ENCODE data around the gene IGF2BP3. TPM values are rescaled to one million over a fixed set of nuclear protein-coding genes. Genes with fewer than 3 reads are reported as not detected.

IGF2BP3 gene
- total RNA-seq, 2 experiments from 2014 or later, result 0.64 to 1.1 TPM

DNA sequence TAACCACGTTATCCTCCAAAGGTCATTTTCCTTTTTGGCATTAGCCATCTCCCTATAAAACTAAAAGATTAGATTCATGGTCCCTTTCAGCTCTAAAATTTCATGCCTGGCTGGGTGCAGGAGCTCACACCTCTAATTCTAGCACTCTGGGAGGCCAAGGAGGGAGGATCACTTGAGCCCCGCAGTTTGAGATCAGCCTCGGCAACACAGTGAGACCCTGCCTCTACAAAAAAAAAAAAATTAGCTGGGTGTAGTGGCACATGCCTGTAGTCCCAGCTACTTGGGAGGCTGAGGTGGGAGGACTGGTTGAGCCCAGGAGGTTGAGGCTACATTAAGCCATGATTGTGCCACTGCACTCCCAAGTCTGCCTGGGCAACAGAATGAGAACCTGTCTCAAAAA is 114.1 kb downstream of the IGF2BP3 start:
- H3K4me1 Mint-ChIP-seq, result peaks cover 24% of the 10 kb centered on the region
- no peaks in the 10 kb centered on the region for H3K36me3 Mint-ChIP-seq (ENCODE audit: low read depth)
- H3K9me3 Mint-ChIP-seq (ENCODE audit: low read depth), result no peaks in the 10 kb centered on the region
- H3K4me3 Mint-ChIP-seq, result no peak overlapping the region
- CTCF ChIA-PET, result interaction anchor here (1.0 to 1.6 kb wide), 2 partner anchors 11 to 83 kb away, joined by 4 to 8 read pairs; no protein-coding TSS in a partner anchor
- intact Hi-C loops (cut with DNase I, micrococcal nuclease), result loop anchor here (1.0 to 5.0 kb wide), 10 partner anchors 9 to 241 kb away; partner anchors contain the start of genes TRA2A (in 2 of the 2), CCDC126 (in 1 of the 2) and IGF2BP3 (in 1 of the 2)
- no peak overlapping the region for H3K27ac Mint-ChIP-seq
- POLR2A ChIA-PET, result interaction anchor here (0.6 kb wide), 1 partner anchor 49 kb away, joined by 3 read pairs; no protein-coding TSS in a partner anchor
- ATAC-seq (no peak), DNase-seq (no peak)
- H3K27me3 Mint-ChIP-seq, result peaks cover 11% of the 10 kb centered on the region

DNA sequence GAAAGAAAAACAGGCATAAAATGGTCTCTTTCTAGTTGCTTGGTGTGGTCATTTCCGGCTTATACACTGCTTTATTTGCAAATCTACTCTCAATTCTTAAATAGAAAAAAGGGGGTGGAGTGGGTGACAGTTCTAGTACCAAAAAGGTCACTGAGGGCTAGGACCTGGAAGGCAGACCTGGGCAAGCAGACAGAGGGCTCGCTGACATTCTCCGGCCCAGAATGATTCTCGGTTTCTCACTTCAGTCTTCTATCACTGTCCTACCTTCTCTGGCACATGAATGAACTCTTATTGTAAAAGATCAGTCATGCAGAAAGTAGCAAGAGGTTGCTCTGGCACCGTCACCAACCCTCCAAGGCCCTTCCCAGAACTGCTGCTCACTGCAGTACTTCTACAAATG is 117.1 kb downstream of the IGF2BP3 start:
- no peak for DNase-seq
- Mint-ChIP-seq H3K36me3 (ENCODE audit: low read depth) (no peaks in the 10 kb centered on the region), H3K9me3 (ENCODE audit: low read depth) (no peaks in the 10 kb centered on the region), H3K27ac (no peak overlapping the region), H3K27me3 (peaks cover 9% of the 10 kb centered on the region), H3K4me3 (no peak overlapping the region), H3K4me1 (peaks cover 24% of the 10 kb centered on the region)
- POLR2A ChIA-PET, result no interaction called here
- no peak for ATAC-seq
- intact Hi-C loops (cut with DNase I, micrococcal nuclease), result no loop called here
- CTCF ChIA-PET, result interaction anchor here (0.7 kb wide), 1 partner anchor 17 kb away, joined by 3 read pairs; no protein-coding TSS in a partner anchor

DNA sequence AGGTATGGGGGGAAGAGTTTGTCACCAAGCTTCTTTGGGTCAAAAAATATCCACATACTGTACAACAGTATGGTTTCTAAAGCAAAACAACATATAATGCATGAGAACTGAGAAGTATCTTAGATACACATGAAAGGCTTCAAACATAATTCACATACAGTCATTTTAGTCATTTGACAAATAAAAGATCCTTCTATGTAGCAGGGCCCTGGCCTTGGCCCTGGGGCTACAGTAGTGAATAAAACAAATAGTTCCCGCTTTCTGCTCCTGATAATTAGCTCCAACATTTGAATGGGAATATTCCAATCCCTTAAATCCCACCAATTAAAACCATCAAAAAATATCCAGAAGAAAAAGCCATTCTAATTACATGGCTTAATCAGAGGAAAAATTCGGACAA is 119.8 kb downstream of the IGF2BP3 start:
- no peaks in the 10 kb centered on the region for H3K9me3 Mint-ChIP-seq (ENCODE audit: low read depth)
- H3K27ac Mint-ChIP-seq, result no peak overlapping the region
- intact Hi-C loops (cut with DNase I, micrococcal nuclease), result no loop called here
- DNase-seq, result no peak
- H3K4me1 Mint-ChIP-seq, result peaks cover 30% of the 10 kb centered on the region
- no peaks in the 10 kb centered on the region for H3K36me3 Mint-ChIP-seq (ENCODE audit: low read depth)
- no peak overlapping the region for H3K4me3 Mint-ChIP-seq
- ATAC-seq, result no peak
- H3K27me3 Mint-ChIP-seq, result peaks cover 5% of the 10 kb centered on the region
- CTCF ChIA-PET, result interaction anchor here (0.6 to 3.6 kb wide), 7 partner anchors 8 to 107 kb away, joined by 3 to 16 read pairs (median 4); no protein-coding TSS in a partner anchor
- POLR2A ChIA-PET, result no interaction called here

DNA sequence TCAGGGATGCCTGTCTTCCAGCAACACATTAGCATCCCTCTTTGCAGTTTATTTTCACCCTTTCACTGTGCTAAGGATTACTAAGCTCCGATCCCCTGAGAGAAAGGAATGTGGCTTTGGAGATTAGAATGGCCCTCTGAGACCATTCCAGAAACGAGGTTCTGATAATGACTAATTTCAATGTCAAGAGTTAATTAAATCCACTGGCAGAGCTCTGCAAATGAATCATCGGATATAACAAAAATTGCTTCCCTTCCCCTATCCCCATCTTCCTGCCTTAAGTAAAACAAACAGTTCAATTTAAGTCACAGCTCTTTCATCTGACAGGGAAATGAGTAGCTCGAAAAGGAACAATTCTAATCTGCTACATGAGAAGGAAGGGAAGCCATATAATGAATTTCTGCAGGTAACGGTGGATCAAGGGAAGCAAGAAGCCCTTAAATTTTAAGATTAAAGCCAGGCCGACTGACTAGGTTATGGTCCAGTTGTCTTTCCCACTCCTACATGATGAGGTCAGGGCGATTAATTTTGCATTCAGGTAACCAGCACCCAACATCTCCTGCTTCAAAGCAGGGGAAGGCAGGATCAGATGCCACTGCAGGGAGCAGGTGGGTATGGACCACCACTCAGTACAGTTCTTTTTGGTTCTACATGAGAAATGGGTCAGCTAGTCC is 120.7 kb downstream of the IGF2BP3 start:
- intact Hi-C loops (cut with DNase I, micrococcal nuclease), result no loop called here
- CTCF ChIA-PET, result interaction anchor here (0.6 to 3.6 kb wide), 6 partner anchors 9 to 114 kb away, joined by 3 to 16 read pairs (median 4); no protein-coding TSS in a partner anchor

GRCh38 chr7:23347682-23348180 is 122.6 kb downstream of the IGF2BP3 start:
- H3K4me1 Mint-ChIP-seq, result peaks cover 33% of the 10 kb centered on the region
- ChIA-PET CTCF (interaction anchor here (0.5 to 2.5 kb wide), 10 partner anchors 10 to 197 kb away, joined by 3 to 9 read pairs (median 4); partner anchors contain the start of gene MALSU1), POLR2A (no interaction called here)
- intact Hi-C loops (cut with DNase I, micrococcal nuclease), result loop anchor here (1.0 kb wide), 3 partner anchors 9 to 74 kb away; partner anchors contain the start of gene MALSU1 (in 1 of the 2)
- H3K4me3 Mint-ChIP-seq, result no peak overlapping the region
- H3K27ac Mint-ChIP-seq, result peak overlapping the region; percentile 15
- no peaks in the 10 kb centered on the region for H3K9me3 Mint-ChIP-seq (ENCODE audit: low read depth)
- ATAC-seq, result peak; percentile 76
- H3K27me3 Mint-ChIP-seq, result peaks cover 4% of the 10 kb centered on the region
- peak; percentile 20 for DNase-seq
- no peaks in the 10 kb centered on the region for H3K36me3 Mint-ChIP-seq (ENCODE audit: low read depth)

More for the DNA sequence above, 120.7 kb downstream of the IGF2BP3 start:
- DNase-seq (no peak), ATAC-seq (no peak)
- POLR2A ChIA-PET, result no interaction called here
- H3K4me1 Mint-ChIP-seq, result peaks cover 33% of the 10 kb centered on the region
- no peak overlapping the region for H3K27ac Mint-ChIP-seq
- peaks cover 4% of the 10 kb centered on the region for H3K27me3 Mint-ChIP-seq
- no peaks in the 10 kb centered on the region for H3K9me3 Mint-ChIP-seq (ENCODE audit: low read depth)
- H3K4me3 Mint-ChIP-seq, result no peak overlapping the region
- no peaks in the 10 kb centered on the region for H3K36me3 Mint-ChIP-seq (ENCODE audit: low read depth)

- DNase-seq (no peak), ATAC-seq (no peak)
- ChIA-PET CTCF (interaction anchor here (0.5 to 2.5 kb wide), 11 partner anchors 10 to 198 kb away, joined by 3 to 9 read pairs (median 4); partner anchors contain the start of gene MALSU1), POLR2A (no interaction called here)
- peak overlapping the region; percentile 62 for H3K4me3 Mint-ChIP-seq
- H3K4me1 Mint-ChIP-seq, result peaks cover 33% of the 10 kb centered on the region
- H3K27ac Mint-ChIP-seq, result peak overlapping the region; percentile 63
- H3K27me3 Mint-ChIP-seq, result peaks cover 4% of the 10 kb centered on the region
- H3K36me3 Mint-ChIP-seq (ENCODE audit: low read depth), result no peaks in the 10 kb centered on the region
- intact Hi-C loops (cut with DNase I, micrococcal nuclease), result loop anchor here (1.0 kb wide), 3 partner anchors 9 to 74 kb away; partner anchors contain the start of gene MALSU1 (in 1 of the 2)
- no peaks in the 10 kb centered on the region for H3K9me3 Mint-ChIP-seq (ENCODE audit: low read depth)
Observed at GRCh38 chr7:23347033-23347681, 123.1 kb downstream of the IGF2BP3 start.

DNA sequence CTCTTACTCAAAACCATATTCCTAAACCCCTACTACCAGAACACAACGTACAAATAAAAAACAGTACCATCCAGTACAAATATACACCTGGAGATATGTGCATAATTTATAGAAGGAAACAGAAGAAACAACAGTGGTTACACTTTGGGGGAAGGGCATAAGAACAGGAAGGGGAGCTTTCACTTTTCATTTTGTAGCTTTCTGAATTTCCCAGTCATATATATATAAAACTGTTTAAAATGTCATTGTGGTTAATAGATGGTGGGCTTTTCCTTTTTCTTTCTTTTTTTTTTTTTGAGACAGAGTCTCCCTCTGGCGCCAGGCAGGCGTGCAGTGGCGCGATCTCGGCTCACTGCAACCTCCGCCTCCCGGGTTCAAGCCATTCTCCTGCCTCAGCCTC is 124.0 kb downstream of the IGF2BP3 start:
- peak overlapping the region; percentile 78 for H3K27ac Mint-ChIP-seq
- no peaks in the 10 kb centered on the region for H3K9me3 Mint-ChIP-seq (ENCODE audit: low read depth)
- DNase-seq (no peak), ATAC-seq (peak; percentile 81)
- peaks cover 27% of the 10 kb centered on the region for H3K4me1 Mint-ChIP-seq
- peak overlapping the region; percentile 62 for H3K4me3 Mint-ChIP-seq
- H3K27me3 Mint-ChIP-seq, result no peaks in the 10 kb centered on the region
- POLR2A ChIA-PET, result interaction anchor here (0.6 to 1.0 kb wide), 2 partner anchors 27 to 30 kb away, joined by 3 to 4 read pairs; no protein-coding TSS in a partner anchor
- intact Hi-C loops (cut with DNase I, micrococcal nuclease), result no loop called here
- CTCF ChIA-PET, result interaction anchor here (0.6 to 2.5 kb wide), 7 partner anchors 9 to 538 kb away, joined by 3 to 9 read pairs (median 4); no protein-coding TSS in a partner anchor
- H3K36me3 Mint-ChIP-seq (ENCODE audit: low read depth), result no peaks in the 10 kb centered on the region

GRCh38 chr7:23345601-23346000 is 124.7 kb downstream of the IGF2BP3 start:
- ChIA-PET POLR2A (interaction anchor here (1.0 kb wide), 1 partner anchor 27 kb away, joined by 4 read pairs; no protein-coding TSS in a partner anchor), CTCF (interaction anchor here (1.1 to 2.5 kb wide), 4 partner anchors 9 to 67 kb away, joined by 4 to 9 read pairs (median 8); no protein-coding TSS in a partner anchor)

GRCh38 chr7:23343806-23344475 is 126.3 kb downstream of the IGF2BP3 start:
- POLR2A ChIA-PET, result no interaction called here
- peaks cover 27% of the 10 kb centered on the region for H3K4me1 Mint-ChIP-seq
- intact Hi-C loops (cut with DNase I, micrococcal nuclease), result no loop called here
- no peaks in the 10 kb centered on the region for H3K9me3 Mint-ChIP-seq (ENCODE audit: low read depth)
- no peak overlapping the region for H3K27ac Mint-ChIP-seq
- H3K27me3 Mint-ChIP-seq, result no peaks in the 10 kb centered on the region
- DNase-seq (no peak), ATAC-seq (no peak)
- CTCF ChIA-PET, result interaction anchor here (0.7 to 1.8 kb wide), 6 partner anchors 10 to 187 kb away, joined by 3 to 8 read pairs (median 3); no protein-coding TSS in a partner anchor
- no peak overlapping the region for H3K4me3 Mint-ChIP-seq
- H3K36me3 Mint-ChIP-seq (ENCODE audit: low read depth), result no peaks in the 10 kb centered on the region

More at GRCh38 chr7:23345601-23346000, 124.7 kb downstream of the IGF2BP3 start:
- ATAC-seq, result no peak
- Mint-ChIP-seq H3K9me3 (ENCODE audit: low read depth) (no peaks in the 10 kb centered on the region), H3K4me3 (no peak overlapping the region), H3K27ac (peak overlapping the region; percentile 78), H3K4me1 (peaks cover 27% of the 10 kb centered on the region), H3K36me3 (ENCODE audit: low read depth) (no peaks in the 10 kb centered on the region), H3K27me3 (no peaks in the 10 kb centered on the region)
- DNase-seq, result no peak
- intact Hi-C loops (cut with DNase I, micrococcal nuclease), result no loop called here

DNA sequence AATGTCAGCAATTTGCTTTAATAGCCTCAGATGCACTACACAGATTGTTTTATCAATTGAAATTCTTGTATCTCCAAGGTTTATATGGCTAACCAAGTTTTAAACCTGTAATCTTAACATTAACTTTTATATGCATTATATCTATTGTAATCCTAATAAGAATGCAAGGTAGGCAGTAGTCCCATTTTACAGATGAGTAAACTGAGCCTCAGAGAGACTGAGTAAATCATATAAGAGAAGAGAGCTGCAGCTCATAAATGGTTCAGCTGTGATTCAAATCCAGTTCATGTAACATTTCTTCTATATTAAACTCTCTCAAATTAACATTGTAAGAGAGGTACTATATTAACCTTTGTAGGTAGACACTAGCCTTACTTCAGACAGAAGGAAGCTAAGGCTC is 127.2 kb downstream of the IGF2BP3 start:
- no peak overlapping the region for H3K27ac Mint-ChIP-seq
- ChIA-PET CTCF (interaction anchor here (0.7 to 1.3 kb wide), 5 partner anchors 10 to 188 kb away, joined by 3 read pairs; no protein-coding TSS in a partner anchor), POLR2A (no interaction called here)
- intact Hi-C loops (cut with DNase I, micrococcal nuclease), result no loop called here
- no peak overlapping the region for H3K4me3 Mint-ChIP-seq
- ATAC-seq (no peak), DNase-seq (no peak)
- H3K4me1 Mint-ChIP-seq, result peaks cover 26% of the 10 kb centered on the region
- no peaks in the 10 kb centered on the region for H3K27me3 Mint-ChIP-seq
- no peaks in the 10 kb centered on the region for H3K36me3 Mint-ChIP-seq (ENCODE audit: low read depth)
- H3K9me3 Mint-ChIP-seq (ENCODE audit: low read depth), result no peaks in the 10 kb centered on the region
